H1 (cell line): ENCODE data around the gene TM2D1. TPM values are rescaled to one million over a fixed set of nuclear protein-coding genes. Genes with fewer than 3 reads are reported as not detected.

Experiments used
- CTCF ChIA-PET: fragments of 300-600 bp; sonication (Branson Sonifier 250); formaldehyde crosslinking; loops from one replicate; lab custom pipeline; 2021; ENCODE audit not compliant: partially characterized antibody; lab: Charles Lee
- POLR2A ChIA-PET: fragments of 300-600 bp; sonication (Branson Sonifier 250); formaldehyde crosslinking; loops from one replicate; lab custom pipeline; 2021; ENCODE audit warnings: inconsistent platforms; ENCODE audit not compliant: partially characterized antibody; lab: Charles Lee
- DNase-seq, 2 experiments: peaks; one replicate each; pipeline versions ENCODE4 v3.0.0 to v3.0.0-alpha.2; 2010 to 2022; ENCODE audit warnings: low spot score in 2 of 2, low read depth in 1 of 2, mixed read lengths in 1 of 2
- FAIRE-seq: peaks from 2 replicates; lab custom pipeline; 2011; peaks lifted over from hg19 to GRCh38; lab: Jason Lieb, UNC
- H2AFZ ChIP-seq: 2 replicates; pipeline ENCODE4 v1.8.1; 2012; ENCODE audit warnings: low read length, inconsistent platforms
- H2AK5ac ChIP-seq: 2 replicates; pipeline ENCODE4 v1.6.1; 2013; ENCODE audit warnings: low read depth, low read length
- H2BK120ac ChIP-seq: replicated peaks from 2 replicates; pipeline ENCODE3; 2013; ENCODE audit warnings: low read depth, low read length, inconsistent platforms
- H2BK12ac ChIP-seq: 2 replicates; pipeline ENCODE4 v1.6.1; 2013; ENCODE audit warnings: low read depth, low read length
- H2BK15ac ChIP-seq: 2 replicates; pipeline ENCODE4 v1.6.1; 2013; ENCODE audit warnings: low read length
- H2BK20ac ChIP-seq: 2 replicates; pipeline ENCODE4 v1.6.1; 2013; ENCODE audit warnings: low read length
- H2BK5ac ChIP-seq: 2 replicates; pipeline ENCODE4 v1.6.1; 2013; ENCODE audit warnings: low read depth, low read length
- H3K14ac ChIP-seq: 2 replicates; pipeline ENCODE4 v1.6.1; 2013; ENCODE audit warnings: inconsistent platforms; ENCODE audit not compliant: insufficient read length
- H3K18ac ChIP-seq: 2 replicates; pipeline ENCODE4 v1.6.1; 2013; ENCODE audit warnings: low read length; ENCODE audit errors: extremely low read depth
- H3K23ac ChIP-seq: 2 replicates; pipeline ENCODE4 v1.6.1; 2013; ENCODE audit warnings: inconsistent platforms; ENCODE audit not compliant: insufficient read length
- H3K23me2 ChIP-seq: 2 replicates; pipeline ENCODE4 v1.6.1; 2013; ENCODE audit warnings: low read depth, low read length
- H3K27ac ChIP-seq: 2 replicates; pipeline ENCODE4 v1.6.1; 2011; ENCODE audit warnings: low read depth, low read length, inconsistent platforms
- H3K27me3 ChIP-seq, 4 experiments: replicated peaks in 1 of 4; 1 replicate in 1 of 4; 2 replicates in 3 of 4; pipeline versions ENCODE4 v1.6.1 to v1.8.1; 2011 to 2013; ENCODE audit warnings: low read length in 3 of 4, mild to moderate bottlenecking in 3 of 4, inconsistent platforms in 2 of 4, mixed read lengths in 2 of 4, moderate library complexity in 1 of 4; ENCODE audit not compliant: control insufficient read depth in 3 of 4, insufficient read depth in 3 of 4; ENCODE audit errors: extremely low read depth in 1 of 4
- H3K36me3 ChIP-seq, 4 experiments: 2 replicates each; pipeline versions ENCODE4 v1.6.1 to v1.8.1; 2011 to 2013; ENCODE audit warnings: mild to moderate bottlenecking in 4 of 4, low read length in 3 of 4, moderate library complexity in 2 of 4, control low read depth in 1 of 4, inconsistent platforms in 1 of 4; ENCODE audit not compliant: insufficient read depth in 4 of 4, control insufficient read depth in 2 of 4
- H3K4ac ChIP-seq: replicated peaks from 2 replicates; pipeline ENCODE3; 2013; ENCODE audit warnings: low read length, low read depth, mixed read lengths, inconsistent platforms; ENCODE audit not compliant: insufficient read length
- H3K4me1 ChIP-seq, 4 experiments: replicated peaks in 1 of 4; 1 replicate in 1 of 4; 2 replicates in 3 of 4; pipeline versions ENCODE4 v1.6.1 to v1.8.1; 2011 to 2013; ENCODE audit warnings: low read length in 3 of 4, inconsistent platforms in 2 of 4, mixed read lengths in 1 of 4; ENCODE audit not compliant: insufficient read depth in 4 of 4, control insufficient read depth in 3 of 4
- H3K4me2 ChIP-seq, 2 experiments: 2 replicates each; pipeline versions ENCODE4 v1.6.1 to v1.8.1; 2011 to 2013; ENCODE audit warnings: low read depth in 2 of 2, low read length in 2 of 2, control low read depth in 1 of 2, inconsistent platforms in 1 of 2, mild to moderate bottlenecking in 1 of 2; ENCODE audit not compliant: insufficient read depth in 1 of 2
- H3K4me3 ChIP-seq, 4 experiments: fragments of 200-600, 300-600 bp in 1 of 4; sonication (generic), shearing (Covaris generic), sonication (Bioruptor Twin) in 1 of 4; 2 replicates each; pipeline versions ENCODE4 v1.5.1 to v1.8.1; 2011 to 2016; ENCODE audit warnings: low read length in 4 of 4, low read depth in 3 of 4, control low read depth in 2 of 4, inconsistent platforms in 2 of 4, mild to moderate bottlenecking in 2 of 4, mixed read lengths in 1 of 4, moderate library complexity in 1 of 4; ENCODE audit not compliant: insufficient read depth in 2 of 4; ENCODE audit errors: extremely low read depth in 1 of 4
- H3K56ac ChIP-seq: replicated peaks from 2 replicates; pipeline ENCODE3; 2013; ENCODE audit warnings: low read depth, mild to moderate bottlenecking, mixed read lengths, low read length, inconsistent platforms; ENCODE audit not compliant: insufficient read length
- H3K79me1 ChIP-seq: 2 replicates; pipeline ENCODE4 v1.6.1; 2013; ENCODE audit warnings: low read depth, low read length, control low read depth
- H3K79me2 ChIP-seq, 2 experiments: 2 replicates each; pipeline versions ENCODE4 v1.6.1 to v1.8.1; 2012 to 2013; ENCODE audit warnings: low read length in 2 of 2, mild to moderate bottlenecking in 2 of 2, inconsistent platforms in 1 of 2; ENCODE audit not compliant: insufficient read depth in 2 of 2, control insufficient read depth in 1 of 2
- H3K9ac ChIP-seq, 4 experiments: replicated peaks in 1 of 4; 1 replicate in 1 of 4; 2 replicates in 3 of 4; pipeline versions ENCODE4 v1.6.1 to v1.8.1; 2011 to 2013; ENCODE audit warnings: low read depth in 3 of 4, low read length in 3 of 4, control low read depth in 2 of 4, mild to moderate bottlenecking in 2 of 4, moderate library complexity in 2 of 4, inconsistent platforms in 1 of 4; ENCODE audit errors: extremely low read depth in 1 of 4
- H3K9me3 ChIP-seq, 2 experiments: 2 replicates each; pipeline versions ENCODE4 v1.6.1 to v1.8.1; 2012 to 2013; ENCODE audit warnings: mild to moderate bottlenecking in 2 of 2, moderate library complexity in 2 of 2, control low read depth in 1 of 2, inconsistent platforms in 1 of 2, low read depth in 1 of 2, low read length in 1 of 2, mixed read lengths in 1 of 2; ENCODE audit not compliant: insufficient read depth in 2 of 2
- H4K20me1 ChIP-seq, 2 experiments: replicated peaks in 1 of 2; 2 replicates each; pipeline versions ENCODE3 to v1.8.1; 2011 to 2013; ENCODE audit warnings: inconsistent platforms in 2 of 2, low read length in 2 of 2, mild to moderate bottlenecking in 1 of 2; ENCODE audit not compliant: insufficient read depth in 2 of 2, control insufficient read depth in 1 of 2
- H4K5ac ChIP-seq: 2 replicates; pipeline ENCODE4 v1.6.1; 2013; ENCODE audit warnings: low read length, low read depth, mixed read lengths, inconsistent platforms; ENCODE audit not compliant: insufficient read length
- H4K8ac ChIP-seq: 2 replicates; pipeline ENCODE4 v1.8.0; 2013; ENCODE audit warnings: mild to moderate bottlenecking, moderate library complexity, low read length, inconsistent platforms; ENCODE audit not compliant: insufficient read depth; ENCODE audit errors: extremely low read depth
- H4K91ac ChIP-seq: replicated peaks from 2 replicates; pipeline ENCODE3; 2013; ENCODE audit warnings: low read length, mixed read lengths, inconsistent platforms; ENCODE audit not compliant: insufficient read length
- ATF2 ChIP-seq: IDR thresholded peaks from 2 replicates; pipeline ENCODE4 v1.6.1; 2012; ENCODE audit warnings: low read length, inconsistent platforms
- RFX5 ChIP-seq: IDR thresholded peaks from 2 replicates; pipeline ENCODE4 v1.6.1; 2011; ENCODE audit warnings: low read depth, low read length, improper control_type of control experiment, borderline replicate concordance
- WGBS, 2 experiments: shearing (Covaris generic) in 1 of 2; methylation state at CpG; one replicate each; pipeline versions ENCODE4 v1.1.6 to v1.1.7; 2013 to 2015; ENCODE audit warnings: low lambda C conversion rate in 2 of 2, mixed read lengths in 2 of 2, inconsistent platforms in 1 of 2, low coverage in 1 of 2, missing lambda C conversion rate in 1 of 2; ENCODE audit not compliant: insufficient replicate concordance in 2 of 2, insufficient coverage in 1 of 2, insufficient read length in 1 of 2; ENCODE audit errors: extremely low coverage in 1 of 2, missing lambda C conversion rate in 1 of 2; 5-methylcytosine and 5-hydroxymethylcytosine counted together
- polyA plus RNA-seq, 7 experiments: library from polyadenylated mRNA; depleted of rRNA in 3 of 7; stranded (reverse) in 5 of 7; unstranded in 2 of 7; fragments of >200 nt in 5 of 7; fragments of 200-250 nt in 2 of 7; gene quantifications; 1 replicate in 5 of 7; 2 replicates in 1 of 7; 4 replicates in 1 of 7; pipeline versions ENCODE4 v1.2.1 to v1.2.3, GENCODE V29; 2011 to 2013; ENCODE audit warnings: missing spikeins in 2 of 7, mixed read lengths in 2 of 7
- total RNA-seq: library from RNA; stranded (reverse); fragmentation: NEBNext Ultra II Directional; extraction: Animal tissue kit (Norgen Biotek cat#: 25700); gene quantifications from 2 replicates; pipeline ENCODE4 v1.2.1, GENCODE V29; 2021

The TM2D1 gene
- total and polyA plus RNA-seq, 2 of the 8 experiments (the other 6 are each of a cell fraction or from before 2014, with no cell fraction given) = 17.7 to 20.5 TPM

DNA sequence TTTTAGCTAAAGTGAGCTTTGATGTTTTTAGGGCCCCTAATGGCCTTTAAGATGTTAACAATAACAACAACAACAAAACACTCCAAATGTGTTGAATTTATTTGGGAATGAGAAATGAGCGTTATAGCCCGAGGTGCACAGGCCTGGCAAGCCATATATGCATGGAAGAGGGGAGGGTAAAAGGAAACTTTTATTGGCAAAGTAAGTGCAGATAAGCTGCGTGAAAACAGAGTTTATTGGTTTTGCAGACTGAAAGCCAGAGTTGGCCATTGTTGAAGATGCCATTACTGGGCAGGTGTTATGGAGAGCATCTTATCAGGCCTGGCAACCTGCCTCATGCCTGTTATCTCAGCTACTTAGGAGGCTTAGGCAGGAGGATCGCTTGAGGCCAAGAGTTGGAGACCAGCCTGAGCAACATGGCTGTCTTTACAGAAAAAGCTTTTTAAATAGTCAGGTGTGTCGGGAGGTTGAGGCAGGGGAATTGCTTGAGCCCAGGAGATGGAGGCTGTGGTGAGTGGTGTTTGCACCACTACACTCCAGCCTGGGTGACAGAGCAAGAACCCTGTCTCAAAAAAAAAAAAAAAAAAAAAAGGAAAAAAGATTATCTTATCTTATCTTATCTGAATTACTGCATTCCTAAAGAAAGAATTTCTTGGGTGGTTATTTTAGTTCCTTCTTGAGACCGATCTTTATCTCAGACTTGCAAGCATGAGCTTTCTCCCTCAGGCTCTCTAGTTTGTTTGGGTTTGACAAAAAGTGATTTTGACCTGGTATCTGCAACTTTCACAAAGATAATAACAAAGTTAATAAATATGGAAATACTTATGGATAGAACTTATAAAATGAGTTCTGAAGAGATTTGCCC, 19.0 kb upstream of the TM2D1 start:
- 85% methylated on average over 6 of the region's 6 CpGs; no CpG with 5 or more reads in 1 of the 2 experiments for WGBS, 2 experiments

More for the DNA sequence above, 19.0 kb upstream of the TM2D1 start:
- Histone ChIP-seq H3K79me2 (peaks cover 14 to 55% of the 10 kb centered on the region in 2 experiments), H3K4me2 (peak overlapping the region; percentile 72 to 78), H3K27me3 (no peaks in the 10 kb centered on the region), H2AK5ac (peak overlapping the region; percentile 80; the same call in 1 of the 2 replicates), H4K20me1 (no peaks in the 10 kb centered on the region), H3K4me3 (peak overlapping the region in 3 of 4 experiments; percentile 73 to 90 (median 89); a peak in 5 of 8 replicates), H3K4me1 (peaks cover 0 to 8% (median 2%) of the 10 kb centered on the region in 4 experiments; a peak in 5 of 7 replicates), H2BK120ac (no peak overlapping the region), H3K18ac (no peak overlapping the region), H3K56ac (no peak overlapping the region), H3K14ac (no peak overlapping the region), H3K36me3 (no peaks in the 10 kb centered on the region), H2BK15ac (0 out of 2 replicates have a peak overlapping the region, but pooled peaks have one; percentile 63), H2BK5ac (no peak overlapping the region), H2AFZ (no peak overlapping the region), H3K23me2 (peaks cover 3% of the 10 kb centered on the region; the same call in 1 of the 2 replicates), H2BK20ac (no peak overlapping the region), H3K23ac (no peak overlapping the region), H3K4ac (no peak overlapping the region), H4K5ac (no peak overlapping the region), H2BK12ac (no peak overlapping the region), H3K27ac (no peak overlapping the region), H4K8ac (no peak overlapping the region), H4K91ac (no peak overlapping the region), H3K9ac (no peak overlapping the region), H3K79me1 (peaks cover 3% of the 10 kb centered on the region; the same call in 1 of the 2 replicates), H3K9me3 (no peaks in the 10 kb centered on the region)
- FAIRE-seq = no peak
- TF ChIP-seq RFX5 (no peak), ATF2 (no peak)
- ChIA-PET POLR2A (interaction anchor here (0.8 to 1.8 kb wide), 6 partner anchors 9 to 38 kb away, joined by 3 to 6 read pairs (median 5); partner anchors contain the start of gene TM2D1), CTCF (interaction anchor here (0.5 to 1.5 kb wide), 3 partner anchors 11 to 101 kb away, joined by 3 read pairs; no protein-coding TSS in a partner anchor)
- DNase-seq = no peak
